ENCODE measurements around the gene NAIF1. TPM values are rescaled to one million over a fixed set of nuclear protein-coding genes. Genes with fewer than 3 reads are reported as not detected.
"Not testable (repeated sequence)": the region's sequence is repeated elsewhere in the genome, so short reads cannot be mapped to it uniquely, and the experiment has no call there.

The NAIF1 gene
- total and polyA plus RNA-seq, 10 of the 15 experiments (the other 5 are each of a cell fraction or from before 2014, with no cell fraction given), result 2.4 to 14.2 (median 7.1) TPM

GRCh38 chr9:128024761-128025308 lies 42.3 kb downstream of the NAIF1 start:
- FAIRE-seq, result no peak
- SMC1A ChIA-PET (ENCODE audit: uncharacterized antibody, unreplicated experiment), result interaction anchor here (0.7 to 3.0 kb wide), 3 partner anchors 28 to 69 kb away, joined by 3 to 10 read pairs (median 3); no protein-coding TSS in a partner anchor
- RAD21 ChIA-PET (ENCODE audit: unreplicated experiment), result interaction anchor here (3.7 to 4.0 kb wide), 2 partner anchors 10 to 71 kb away, joined by 16 to 28 read pairs; no protein-coding TSS in a partner anchor
- H3K4me1 ChIP-seq (ENCODE audit: control insufficient read depth, insufficient read depth, low read length), result peaks cover 42% of the 10 kb centered on the region
- no peaks in the 10 kb centered on the region for H4K20me1 ChIP-seq (ENCODE audit: control insufficient read depth, insufficient read depth)
- no peak overlapping the region for H3K4me3 ChIP-seq
- no peaks in the 10 kb centered on the region for H3K36me3 ChIP-seq (ENCODE audit: control insufficient read depth in 2 of 2, insufficient read depth in 2 of 2, low read length in 1 of 2)
- no peak for ATAC-seq
- H2AFZ ChIP-seq (ENCODE audit: control insufficient read depth, low read depth, low read length), result no peak overlapping the region
- BruUV-seq (replicated peaks), result no TSS peak
- no peak overlapping the region for H3K9ac ChIP-seq (ENCODE audit: control insufficient read depth, insufficient read depth, low read length)
- TF ChIP-seq TARDBP (IDR thresholded peaks at IDR 0.05; ENCODE audit: borderline replicate concordance) (no peak), ZBTB40 (IDR thresholded peaks at IDR 0.05; ENCODE audit: borderline replicate concordance) (peak; percentile 84), ZNF274 (IDR thresholded peaks at IDR 0.05; ENCODE audit: insufficient read depth, insufficient read length) (no peak), ZNF384 (IDR thresholded peaks at IDR 0.05; ENCODE audit: borderline replicate concordance, low read depth, low read length) (no peak), CEBPB (IDR thresholded peaks at IDR 0.05; ENCODE audit: borderline replicate concordance in 1 of 2, low read depth in 2 of 2, low read length in 2 of 2) (no peak)
- no peaks in the 10 kb centered on the region for H3K27me3 ChIP-seq (replicated peaks in 1 of 2; ENCODE audit: control insufficient read depth in 2 of 2, insufficient read depth in 2 of 2, low read length in 1 of 2)
- DNase-seq (ENCODE audit: low read depth, low spot score), result no peak
- intact Hi-C loops (cut with micrococcal nuclease; ENCODE audit: unreplicated experiment), result no loop called here
- H3K79me2 ChIP-seq (ENCODE audit: control insufficient read depth, insufficient read depth, low read length), result no peaks in the 10 kb centered on the region
- CTCF ChIA-PET, result interaction anchor here (1.0 to 16.0 kb wide), 7 partner anchors 10 to 93 kb away, joined by 4 to 332 read pairs (median 16); no protein-coding TSS in a partner anchor
- no peak overlapping the region for H3K4me2 ChIP-seq (ENCODE audit: control insufficient read depth, insufficient read depth)
- no peak overlapping the region for H3K27ac ChIP-seq (ENCODE audit: control insufficient read depth, insufficient read depth)
- WGBS (ENCODE audit: insufficient coverage, insufficient replicate concordance, low lambda C conversion rate, missing lambda C conversion rate), result 70% methylated on average over 5 of the region's 5 CpGs
- H3K9me3 ChIP-seq (replicated peaks; ENCODE audit: control insufficient read depth, insufficient read depth, low read length), result no peaks in the 10 kb centered on the region; the same call in 2 of the 3 replicates
- POLR2A ChIA-PET, result interaction anchor here (0.7 to 2.7 kb wide), 4 partner anchors 8 to 780 kb away, joined by 3 to 9 read pairs (median 4); no protein-coding TSS in a partner anchor
- in situ Hi-C loops (cut with MboI), result no loop called here

- FAIRE-seq; H3K4me3 ChIP-seq; H3K9ac ChIP-seq (ENCODE audit: control insufficient read depth, insufficient read depth, low read length); BruUV-seq (replicated peaks); H2AFZ ChIP-seq (ENCODE audit: control insufficient read depth, low read depth, low read length); H3K4me2 ChIP-seq (ENCODE audit: control insufficient read depth, insufficient read depth); H3K27ac ChIP-seq (ENCODE audit: control insufficient read depth, insufficient read depth); DNase-seq (ENCODE audit: low read depth, low spot score); H3K9me3 ChIP-seq (replicated peaks; ENCODE audit: control insufficient read depth, insufficient read depth, low read length); H3K27me3 ChIP-seq (replicated peaks in 1 of 2; ENCODE audit: control insufficient read depth in 2 of 2, insufficient read depth in 2 of 2, low read length in 1 of 2); in situ Hi-C loops (cut with MboI); intact Hi-C loops (cut with micrococcal nuclease; ENCODE audit: unreplicated experiment); H3K79me2 ChIP-seq (ENCODE audit: control insufficient read depth, insufficient read depth, low read length); H4K20me1 ChIP-seq (ENCODE audit: control insufficient read depth, insufficient read depth); H3K36me3 ChIP-seq (ENCODE audit: control insufficient read depth in 2 of 2, insufficient read depth in 2 of 2, low read length in 1 of 2); ATAC-seq; POLR2A ChIA-PET: not testable (repeated sequence)
- 77% methylated on average over 11 of the region's 12 CpGs for WGBS (ENCODE audit: insufficient coverage, insufficient replicate concordance, low lambda C conversion rate, missing lambda C conversion rate)
- ChIA-PET CTCF (interaction anchor here (4.0 kb wide), 1 partner anchor 12 kb away, joined by 27 read pairs; no protein-coding TSS in a partner anchor), RAD21 (ENCODE audit: unreplicated experiment) (interaction anchor here (4.0 kb wide), 1 partner anchor 70 kb away, joined by 28 read pairs; no protein-coding TSS in a partner anchor), SMC1A (ENCODE audit: uncharacterized antibody, unreplicated experiment) (interaction anchor here (1.6 kb wide), 1 partner anchor 80 kb away, joined by 3 read pairs; no protein-coding TSS in a partner anchor)
- H3K4me1 ChIP-seq (ENCODE audit: control insufficient read depth, insufficient read depth, low read length), result peaks cover 36% of the 10 kb centered on the region
Measured at GRCh38 chr9:128023671-128024070, 43.4 kb downstream of the NAIF1 start.
